GM21529 (cell line): ENCODE measurements around the gene RNASE1.
"Not testable (repeated sequence)": the region's sequence is repeated elsewhere in the genome, so short reads cannot be mapped to it uniquely, and the experiment has no call there.

Experiments
- ATAC-seq: cut with Tn5 transposase; IDR thresholded peaks from one replicate; pipeline ENCODE4 v1.9.1; 2021; ENCODE audit not compliant: unreplicated experiment

Gene RNASE1

GRCh38 chr14:20774258-20774824 is 28.3 kb downstream of the RNASE1 start:
- no peak for ATAC-seq

GRCh38 chr14:20772650-20773049 is 30.0 kb downstream of the RNASE1 start:
- no peak for ATAC-seq

- ATAC-seq: no peak
Observed at GRCh38 chr14:20769421-20769820, 33.2 kb downstream of the RNASE1 start.

- ATAC-seq: no peak
Observed at GRCh38 chr14:20768593-20768892, 34.1 kb downstream of the RNASE1 start.

- ATAC-seq: no peak
Observed at GRCh38 chr14:20760950-20761349, 41.7 kb downstream of the RNASE1 start.

- ATAC-seq: not testable (repeated sequence)
Observed at GRCh38 chr14:20759465-20759864, 43.2 kb downstream of the RNASE1 start.

GRCh38 chr14:20757965-20758364 is 44.7 kb downstream of the RNASE1 start:
- ATAC-seq: peak; percentile 45

- ATAC-seq: no peak
Observed at GRCh38 chr14:20755037-20755436, 47.6 kb downstream of the RNASE1 start.

GRCh38 chr14:20754308-20754707 is 48.3 kb downstream of the RNASE1 start:
- ATAC-seq: no peak

GRCh38 chr14:20751963-20752562 is 50.6 kb downstream of the RNASE1 start:
- no peak for ATAC-seq
